PC-9 (cell line): ENCODE results near the gene PDE11A. TPM values are rescaled to one million over a fixed set of nuclear protein-coding genes. Genes with fewer than 3 reads are reported as not detected.

ENCODE experiments used
- BruUV-seq: library from RNA; stranded (reverse); fragments of 400-500 nt; replicated peaks from 2 replicates; lab custom pipeline; 2021; lab: Mats Ljungman, UMichigan
- CTCF ChIA-PET: fragments of 300-600 bp; sonication (Branson Sonifier 250); formaldehyde crosslinking; loops from one replicate; lab custom pipeline; 2022; ENCODE audit warnings: antibody characterized with exemption; lab: Charles Lee
- POLR2A ChIA-PET: fragments of 300-600 bp; sonication (Branson Sonifier 250); formaldehyde crosslinking; loops from one replicate; lab custom pipeline; 2022; ENCODE audit warnings: antibody characterized with exemption; ENCODE audit not compliant: unreplicated experiment; lab: Charles Lee
- DNase-seq, 2 experiments: peaks; one replicate each; pipeline versions ENCODE4 v3.0.0 to v3.0.0-alpha.2; 2015 to 2022; ENCODE audit warnings: mixed read lengths in 1 of 2
- H2AFZ ChIP-seq: fragments of 200-600 bp; sonication (generic); 2 replicates; pipeline ENCODE4 v1.8.1; 2017; ENCODE audit warnings: antibody characterized with exemption
- H3F3A ChIP-seq: fragments of 200-600 bp; sonication (generic); 2 replicates; pipeline ENCODE4 v1.8.1; 2017; ENCODE audit warnings: antibody characterized with exemption, mild to moderate bottlenecking, low read depth; ENCODE audit not compliant: insufficient read depth
- H3K27ac ChIP-seq: fragments of 200-600 bp; sonication (generic); 2 replicates; pipeline ENCODE4 v1.6.1; 2016; ENCODE audit warnings: mixed run types
- H3K27me3 ChIP-seq: fragments of 200-600 bp; sonication (generic); 2 replicates; pipeline ENCODE4 v1.6.1; 2016; ENCODE audit warnings: low read depth, mixed run types; ENCODE audit not compliant: insufficient read depth
- H3K36me3 ChIP-seq: fragments of 200-600 bp; sonication (generic); 2 replicates; pipeline ENCODE4 v1.6.1; 2016; ENCODE audit warnings: low read depth, mixed run types
- H3K4me1 ChIP-seq: fragments of 200-600 bp; sonication (generic); replicated peaks from 2 replicates; pipeline ENCODE4 v1.6.1; 2016; ENCODE audit warnings: mixed run types; ENCODE audit not compliant: insufficient read depth
- H3K4me2 ChIP-seq: fragments of 200-600 bp; sonication (generic); 2 replicates; pipeline ENCODE4 v1.6.1; 2017; ENCODE audit warnings: mixed run types
- H3K4me3 ChIP-seq: fragments of 200-600 bp; sonication (generic); 2 replicates; pipeline ENCODE4 v1.6.1; 2016; ENCODE audit warnings: mixed run types
- H3K79me2 ChIP-seq: fragments of 200-600 bp; sonication (generic); 2 replicates; pipeline ENCODE4 v1.6.1; 2017; ENCODE audit warnings: low read depth, mixed run types
- H3K9me2 ChIP-seq: fragments of 200-600 bp; sonication (generic); 2 replicates; pipeline ENCODE4 v1.8.1; 2017; ENCODE audit warnings: mild to moderate bottlenecking; ENCODE audit not compliant: insufficient read depth
- H3K9me3 ChIP-seq: fragments of 200-600 bp; sonication (generic); 2 replicates; pipeline ENCODE4 v1.8.1; 2016; ENCODE audit warnings: low read depth; ENCODE audit not compliant: insufficient read depth
- H4K20me1 ChIP-seq: fragments of 200-600 bp; sonication (generic); 2 replicates; pipeline ENCODE4 v1.8.1; 2017; ENCODE audit not compliant: insufficient read depth
- EZH2 ChIP-seq: fragments of 200-600 bp; sonication (generic); IDR thresholded peaks from 2 replicates; pipeline ENCODE4 v1.8.0; 2017; ENCODE audit warnings: antibody characterized with exemption, low read depth
- intact Hi-C: fragments of 100-400 bp; cut with micrococcal nuclease; formaldehyde crosslinking; loops from one replicate; pipeline ENCODE4 v1.10.0; 2022; ENCODE audit not compliant: unreplicated experiment
- total RNA-seq: library from RNA; stranded (reverse); gene quantifications from 2 replicates; pipeline ENCODE4 v1.2.3, GENCODE V29; 2021
- TF ChIP-seq, protein P1 (sequence below): fragments of 200-600 bp; sonication (generic); conservative IDR thresholded peaks from 2 replicates; pipeline ENCODE4 v1.6.1; 2017; ENCODE audit warnings: mixed run types, antibody characterized with exemption, mild to moderate bottlenecking, moderate library complexity

The PDE11A gene
- total RNA-seq, 1 experiment from 2014 or later = 1.4 TPM

DNA sequence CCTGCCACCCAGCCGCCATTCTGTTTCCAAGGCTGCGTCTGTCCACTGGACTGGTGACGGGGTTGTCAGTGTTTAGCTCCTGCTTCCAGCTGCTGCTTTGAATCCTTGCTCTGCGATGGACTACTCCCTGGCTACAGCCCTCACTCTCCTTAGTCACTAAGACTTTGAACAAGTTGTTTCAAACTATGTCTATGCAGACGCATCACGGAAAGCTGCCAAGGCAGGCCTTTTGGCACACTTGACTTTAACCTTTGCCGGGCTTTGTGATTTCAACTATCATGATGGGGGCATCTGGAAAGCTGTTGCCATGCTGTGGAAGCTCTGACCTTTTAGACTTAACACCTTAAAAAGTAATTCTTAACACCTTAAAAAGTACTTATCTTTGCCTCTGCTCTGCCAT lies 54.4 kb downstream of the PDE11A start:
- H3K9me3 ChIP-seq = no peaks in the 10 kb centered on the region
- no peak for TF ChIP-seq EZH2
- TF ChIP-seq, protein P1, sequence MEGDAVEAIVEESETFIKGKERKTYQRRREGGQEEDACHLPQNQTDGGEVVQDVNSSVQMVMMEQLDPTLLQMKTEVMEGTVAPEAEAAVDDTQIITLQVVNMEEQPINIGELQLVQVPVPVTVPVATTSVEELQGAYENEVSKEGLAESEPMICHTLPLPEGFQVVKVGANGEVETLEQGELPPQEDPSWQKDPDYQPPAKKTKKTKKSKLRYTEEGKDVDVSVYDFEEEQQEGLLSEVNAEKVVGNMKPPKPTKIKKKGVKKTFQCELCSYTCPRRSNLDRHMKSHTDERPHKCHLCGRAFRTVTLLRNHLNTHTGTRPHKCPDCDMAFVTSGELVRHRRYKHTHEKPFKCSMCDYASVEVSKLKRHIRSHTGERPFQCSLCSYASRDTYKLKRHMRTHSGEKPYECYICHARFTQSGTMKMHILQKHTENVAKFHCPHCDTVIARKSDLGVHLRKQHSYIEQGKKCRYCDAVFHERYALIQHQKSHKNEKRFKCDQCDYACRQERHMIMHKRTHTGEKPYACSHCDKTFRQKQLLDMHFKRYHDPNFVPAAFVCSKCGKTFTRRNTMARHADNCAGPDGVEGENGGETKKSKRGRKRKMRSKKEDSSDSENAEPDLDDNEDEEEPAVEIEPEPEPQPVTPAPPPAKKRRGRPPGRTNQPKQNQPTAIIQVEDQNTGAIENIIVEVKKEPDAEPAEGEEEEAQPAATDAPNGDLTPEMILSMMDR = no peak
- H3K9me2 ChIP-seq = no peaks in the 10 kb centered on the region; the same call in 1 of the 2 replicates
- no peaks in the 10 kb centered on the region for H3K79me2 ChIP-seq
- ChIA-PET POLR2A (interaction anchor here (0.6 kb wide), 1 partner anchor 47 kb away, joined by 8 read pairs; no protein-coding TSS in a partner anchor), CTCF (no interaction called here)
- H3K27me3 ChIP-seq = no peaks in the 10 kb centered on the region
- H3K4me1 ChIP-seq = no peaks in the 10 kb centered on the region
- no peak overlapping the region for H3K4me3 ChIP-seq
- no peak overlapping the region for H3K27ac ChIP-seq
- no peak for DNase-seq
- no peaks in the 10 kb centered on the region for H4K20me1 ChIP-seq
- no peaks in the 10 kb centered on the region for H3F3A ChIP-seq
- H2AFZ ChIP-seq = no peak overlapping the region
- no TSS peak for BruUV-seq
- H3K4me2 ChIP-seq = no peak overlapping the region
- no peaks in the 10 kb centered on the region for H3K36me3 ChIP-seq
- intact Hi-C loops = no loop called here

DNA sequence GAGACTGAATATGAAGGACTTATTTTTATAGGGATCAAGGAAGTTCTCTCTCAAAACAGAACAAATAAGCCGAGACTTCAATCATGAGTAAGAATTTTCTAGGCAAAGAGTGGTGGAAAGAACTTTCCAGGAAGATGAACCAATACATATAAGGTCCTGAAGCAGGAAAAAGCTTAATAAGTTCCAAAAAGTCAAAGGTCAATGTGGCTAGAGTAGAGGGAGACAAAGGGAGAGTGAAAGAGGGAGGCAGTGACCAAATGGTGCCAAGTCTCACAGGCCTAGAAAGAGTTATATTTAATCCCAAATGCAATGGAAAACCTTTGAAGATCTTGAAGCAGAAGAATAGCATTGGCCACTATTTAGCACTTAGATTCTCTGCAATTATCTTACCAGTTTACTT lies 56.0 kb downstream of the PDE11A start:
- H3K27me3 ChIP-seq = no peaks in the 10 kb centered on the region
- no peaks in the 10 kb centered on the region; the same call in 1 of the 2 replicates for H3K9me2 ChIP-seq
- H2AFZ ChIP-seq = no peak overlapping the region
- BruUV-seq = no TSS peak
- CTCF ChIA-PET = no interaction called here
- H3K27ac ChIP-seq = no peak overlapping the region
- no peaks in the 10 kb centered on the region for H3K4me1 ChIP-seq
- no peaks in the 10 kb centered on the region for H4K20me1 ChIP-seq
- no peak for TF ChIP-seq EZH2
- TF ChIP-seq, protein P1 = no peak
- H3K4me3 ChIP-seq = no peak overlapping the region
- H3K4me2 ChIP-seq = no peak overlapping the region
- H3F3A ChIP-seq = no peaks in the 10 kb centered on the region
- H3K9me3 ChIP-seq = no peaks in the 10 kb centered on the region
- intact Hi-C loops = no loop called here
- no peaks in the 10 kb centered on the region for H3K79me2 ChIP-seq
- DNase-seq = no peak
- POLR2A ChIA-PET = no interaction called here
- H3K36me3 ChIP-seq = no peaks in the 10 kb centered on the region

DNA sequence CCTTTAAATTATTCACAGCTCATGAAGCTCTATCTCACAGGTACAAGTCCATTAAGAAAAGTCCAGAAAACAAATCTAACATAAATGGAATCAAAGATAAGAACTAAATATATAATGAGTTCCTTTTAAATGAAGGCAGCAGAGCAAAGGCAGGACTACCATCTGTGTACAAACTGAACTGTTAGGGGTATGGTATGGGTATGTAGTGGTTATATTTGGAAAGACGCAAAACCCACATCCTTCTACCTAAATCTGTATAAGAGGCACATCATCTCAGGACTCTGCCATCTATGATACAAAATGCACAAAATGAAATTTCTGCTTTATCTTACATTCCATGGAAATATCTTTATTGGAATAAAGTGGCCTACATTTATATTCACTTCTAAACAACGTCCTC lies 59.9 kb downstream of the PDE11A start:
- POLR2A ChIA-PET = no interaction called here
- Histone ChIP-seq H3K4me3 (no peak overlapping the region), H3K27ac (no peak overlapping the region), H3K9me2 (no peaks in the 10 kb centered on the region), H2AFZ (no peak overlapping the region), H3K4me2 (no peak overlapping the region), H3F3A (no peaks in the 10 kb centered on the region), H3K79me2 (no peaks in the 10 kb centered on the region), H3K36me3 (no peaks in the 10 kb centered on the region), H3K27me3 (no peaks in the 10 kb centered on the region), H4K20me1 (no peaks in the 10 kb centered on the region), H3K4me1 (no peaks in the 10 kb centered on the region), H3K9me3 (no peaks in the 10 kb centered on the region)
- no TSS peak for BruUV-seq
- CTCF ChIA-PET = no interaction called here
- no peak for DNase-seq
- TF ChIP-seq EZH2 = no peak
- TF ChIP-seq, protein P1 = no peak
- intact Hi-C loops = no loop called here
